Uterus (tissue), 4 donors: Measurements from ENCODE around the gene BPHL. TPM values are rescaled to one million over a fixed set of nuclear protein-coding genes. Genes with fewer than 3 reads are reported as not detected.

Experiments used
- DNase-seq, 2 donors: peaks; one replicate each; pipeline ENCODE4 v3.0.0-alpha.2; 2019 to 2020
- H3K27ac ChIP-seq, 2 donors: fragments of 200-600 bp; sonication (generic); 1 replicate in 1 of 2; 2 replicates in 1 of 2; pipeline ENCODE4 v1.5.1; 2016 to 2018
- H3K27me3 ChIP-seq, 2 donors: fragments of 200-600 bp; sonication (generic); one replicate each; pipeline ENCODE4 v1.5.1; 2018 to 2019; ENCODE audit warnings: control low read depth in 1 of 2
- H3K36me3 ChIP-seq, 2 donors: fragments of 200-600 bp; sonication (generic); one replicate each; pipeline ENCODE4 v1.5.1; 2019; ENCODE audit warnings: control low read depth in 1 of 2
- H3K4me1 ChIP-seq, 2 donors: fragments of 200-600 bp; sonication (generic); one replicate each; pipeline ENCODE4 v1.5.1; 2018 to 2019; ENCODE audit warnings: control low read depth in 1 of 2
- H3K4me3 ChIP-seq, 2 donors: fragments of 200-600 bp; sonication (generic); 1 replicate in 1 of 2; 2 replicates in 1 of 2; pipeline ENCODE4 v1.5.1; 2018 to 2019; ENCODE audit warnings: mild to moderate bottlenecking in 1 of 2
- H3K9me3 ChIP-seq, 2 donors: fragments of 200-600 bp; sonication (generic); one replicate each; pipeline ENCODE4 v1.5.1; 2019; ENCODE audit warnings: control low read depth in 1 of 2
- POLR2A ChIP-seq, 2 donors: fragments of 450-650 bp; IDR thresholded peaks; one replicate each; pipeline ENCODE4 v1.6.1; 2016; ENCODE audit warnings: antibody characterized with exemption in 2 of 2, mild to moderate bottlenecking in 1 of 2, moderate library complexity in 1 of 2
- intact Hi-C: fragments of 100-400 bp; cut with DNase I; formaldehyde crosslinking; loops from one replicate; pipeline ENCODE4 v1.15.1; 2023; ENCODE audit warnings: low total_unique reads
- total RNA-seq, 4 donors: library from RNA; depleted of rRNA in 3 of 4; stranded (reverse); fragments of >200 nt in 3 of 4; gene quantifications; one replicate each; pipeline versions ENCODE4 v1.1.0 to v1.2.4, GENCODE V29; 2014 to 2023
- TF ChIP-seq, protein P1 (sequence below), 4 experiments: fragments of 200-600 bp in 2 of 4; fragments of 450-650 bp in 2 of 4; sonication (generic) in 2 of 4; IDR thresholded peaks; one replicate each; pipeline ENCODE4 v1.5.1; 2016 to 2019; ENCODE audit warnings: antibody characterized with exemption in 4 of 4, mild to moderate bottlenecking in 2 of 4, moderate library complexity in 1 of 4
- donor health status: DM: yes; HTN: yes; CAD: no.

The BPHL gene
- 10 to 100 TPM in 3 of 4 donors, 1 to 10 TPM in 1; 4.1 to 30.9 (median 22.0) TPM for total RNA-seq

DNA sequence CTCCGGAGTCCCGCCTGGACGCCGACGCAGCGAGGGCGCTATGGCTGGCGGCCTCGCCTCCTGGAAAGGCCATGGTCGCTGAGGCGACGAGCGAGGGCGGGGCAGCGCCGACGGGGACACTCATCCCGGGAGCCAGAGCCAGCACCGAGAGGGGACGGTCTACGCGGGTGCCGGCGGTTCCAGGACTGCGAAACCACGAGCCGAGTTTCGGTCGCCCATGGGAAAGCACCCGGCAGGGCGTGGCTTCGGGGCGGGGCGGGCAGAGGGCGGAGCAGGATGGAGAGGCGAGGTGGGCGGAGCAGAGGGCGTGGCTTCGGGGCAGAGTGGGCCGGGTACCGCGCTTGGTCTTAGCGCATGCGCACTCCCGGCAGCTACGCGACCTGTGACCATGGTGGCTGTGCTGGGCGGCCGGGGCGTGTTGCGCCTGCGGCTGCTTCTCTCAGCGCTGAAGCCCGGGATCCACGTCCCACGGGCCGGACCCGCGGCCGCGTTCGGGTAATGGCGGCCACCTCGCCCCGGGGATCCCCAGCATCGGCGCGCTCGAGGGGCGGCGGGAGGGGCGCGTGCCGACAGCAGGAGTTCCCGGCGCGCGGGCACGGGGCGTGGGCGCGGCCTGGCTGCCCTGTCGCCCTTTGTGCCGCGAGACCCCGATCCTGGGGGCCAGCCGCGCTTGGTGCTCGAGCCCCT, at the start of gene BPHL:
Gene BPHL (plus strand): TSS at position 359 of the 687 bp plus-strand sequence. CDS start 30 bp downstream, at position 389.
- intact Hi-C loops = no loop called here
- H3K27me3 ChIP-seq = no peaks in the 10 kb centered on the region
- H3K27ac ChIP-seq = peak within 1 kb of the TSS; percentile 93 to 94
- no peaks in the 10 kb centered on the region for H3K36me3 ChIP-seq
- DNase-seq = peak; percentile 97 to 98
- no peaks in the 10 kb centered on the region for H3K4me1 ChIP-seq
- peak within 1 kb of the TSS; percentile 90 to 97 for H3K4me3 ChIP-seq
- H3K9me3 ChIP-seq = no peaks in the 10 kb centered on the region
- TF ChIP-seq, protein P1, sequence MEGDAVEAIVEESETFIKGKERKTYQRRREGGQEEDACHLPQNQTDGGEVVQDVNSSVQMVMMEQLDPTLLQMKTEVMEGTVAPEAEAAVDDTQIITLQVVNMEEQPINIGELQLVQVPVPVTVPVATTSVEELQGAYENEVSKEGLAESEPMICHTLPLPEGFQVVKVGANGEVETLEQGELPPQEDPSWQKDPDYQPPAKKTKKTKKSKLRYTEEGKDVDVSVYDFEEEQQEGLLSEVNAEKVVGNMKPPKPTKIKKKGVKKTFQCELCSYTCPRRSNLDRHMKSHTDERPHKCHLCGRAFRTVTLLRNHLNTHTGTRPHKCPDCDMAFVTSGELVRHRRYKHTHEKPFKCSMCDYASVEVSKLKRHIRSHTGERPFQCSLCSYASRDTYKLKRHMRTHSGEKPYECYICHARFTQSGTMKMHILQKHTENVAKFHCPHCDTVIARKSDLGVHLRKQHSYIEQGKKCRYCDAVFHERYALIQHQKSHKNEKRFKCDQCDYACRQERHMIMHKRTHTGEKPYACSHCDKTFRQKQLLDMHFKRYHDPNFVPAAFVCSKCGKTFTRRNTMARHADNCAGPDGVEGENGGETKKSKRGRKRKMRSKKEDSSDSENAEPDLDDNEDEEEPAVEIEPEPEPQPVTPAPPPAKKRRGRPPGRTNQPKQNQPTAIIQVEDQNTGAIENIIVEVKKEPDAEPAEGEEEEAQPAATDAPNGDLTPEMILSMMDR (IDR thresholded peaks at IDR 0.05) = peak in 1 of 4 experiments; percentile 11
- peak; percentile 56 to 88 for TF ChIP-seq POLR2A (IDR thresholded peaks at IDR 0.05)

DNA sequence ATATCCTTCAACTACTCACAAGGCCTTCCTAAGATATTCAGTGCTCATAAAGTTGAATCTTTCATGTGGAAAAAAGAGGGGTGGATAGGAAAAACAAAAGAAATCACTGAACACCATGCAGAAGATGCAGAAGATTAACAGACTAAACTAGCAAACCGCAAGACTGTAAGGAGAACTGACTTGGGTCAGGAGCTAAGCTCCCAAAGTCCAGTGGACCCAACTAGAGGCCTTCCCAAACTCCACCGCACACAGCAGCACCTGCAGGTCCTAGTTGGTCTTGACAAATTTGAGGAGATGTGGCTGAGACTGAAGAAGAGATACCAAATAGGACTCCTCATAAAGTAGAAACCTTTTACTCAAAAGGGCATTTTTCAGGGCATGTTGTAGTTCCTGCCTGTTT, 46.9 kb upstream of the BPHL start:
- Histone ChIP-seq H3K27me3 (no peaks in the 10 kb centered on the region), H3K27ac (no peak overlapping the region), H3K36me3 (no peaks in the 10 kb centered on the region), H3K9me3 (no peaks in the 10 kb centered on the region), H3K4me1 (peaks cover 0 to 4% of the 10 kb centered on the region in 2 donors), H3K4me3 (no peak overlapping the region)
- TF ChIP-seq, protein P1 (IDR thresholded peaks at IDR 0.05) = no peak
- no peak for TF ChIP-seq POLR2A (IDR thresholded peaks at IDR 0.05)
- intact Hi-C loops = no loop called here
- no peak for DNase-seq

DNA sequence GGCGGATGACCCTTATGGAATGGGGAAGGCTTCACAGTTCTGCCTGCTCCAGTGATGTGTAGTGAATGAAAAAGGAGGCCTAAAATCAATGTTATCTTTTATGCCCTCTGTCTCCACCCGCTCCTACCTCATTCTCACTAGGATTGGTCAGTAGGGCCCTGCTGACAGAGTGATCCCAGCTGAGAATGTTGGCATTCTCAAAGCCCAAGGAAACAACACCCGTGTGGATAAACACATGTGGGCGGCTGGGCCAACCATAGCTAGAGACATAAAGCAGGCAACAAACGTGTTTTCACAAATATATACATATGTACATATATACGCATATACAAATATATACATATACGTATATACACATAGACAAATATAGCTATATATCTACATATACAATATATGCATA, 45.7 kb upstream of the BPHL start:
- Histone ChIP-seq H3K27me3 (no peaks in the 10 kb centered on the region), H3K36me3 (no peaks in the 10 kb centered on the region), H3K9me3 (no peaks in the 10 kb centered on the region), H3K27ac (no peak overlapping the region), H3K4me3 (no peak overlapping the region), H3K4me1 (peaks cover 0 to 4% of the 10 kb centered on the region in 2 donors)
- no peak for DNase-seq
- TF ChIP-seq, protein P1 (IDR thresholded peaks at IDR 0.05) = no peak
- TF ChIP-seq POLR2A (IDR thresholded peaks at IDR 0.05) = no peak
- intact Hi-C loops = no loop called here

DNA sequence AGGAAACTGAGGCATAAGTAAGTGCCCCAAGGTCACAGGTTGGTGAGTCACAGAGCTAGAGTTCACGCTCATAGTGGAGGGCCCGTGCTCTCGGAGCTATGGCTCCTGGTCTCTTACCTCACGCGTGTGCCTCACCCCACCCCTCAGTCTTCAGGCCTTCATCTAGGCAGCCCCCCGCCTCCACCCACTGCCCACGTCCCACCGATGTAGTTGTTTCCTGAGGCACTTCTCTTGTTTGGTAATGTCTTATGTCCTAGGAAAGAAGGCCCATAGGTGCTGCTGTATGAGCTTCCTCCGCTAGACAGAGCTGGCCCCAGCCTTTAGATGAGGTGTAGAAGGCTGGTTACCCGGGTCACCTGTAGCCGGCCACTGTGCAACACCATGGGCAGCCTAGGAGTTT, 45.1 kb upstream of the BPHL start:
- Histone ChIP-seq H3K4me3 (no peak overlapping the region), H3K9me3 (no peaks in the 10 kb centered on the region), H3K27ac (no peak overlapping the region), H3K36me3 (no peaks in the 10 kb centered on the region), H3K4me1 (peaks cover 0 to 4% of the 10 kb centered on the region in 2 donors), H3K27me3 (no peaks in the 10 kb centered on the region)
- intact Hi-C loops = no loop called here
- DNase-seq = no peak
- TF ChIP-seq, protein P1 (IDR thresholded peaks at IDR 0.05) = no peak
- TF ChIP-seq POLR2A (IDR thresholded peaks at IDR 0.05) = no peak

DNA sequence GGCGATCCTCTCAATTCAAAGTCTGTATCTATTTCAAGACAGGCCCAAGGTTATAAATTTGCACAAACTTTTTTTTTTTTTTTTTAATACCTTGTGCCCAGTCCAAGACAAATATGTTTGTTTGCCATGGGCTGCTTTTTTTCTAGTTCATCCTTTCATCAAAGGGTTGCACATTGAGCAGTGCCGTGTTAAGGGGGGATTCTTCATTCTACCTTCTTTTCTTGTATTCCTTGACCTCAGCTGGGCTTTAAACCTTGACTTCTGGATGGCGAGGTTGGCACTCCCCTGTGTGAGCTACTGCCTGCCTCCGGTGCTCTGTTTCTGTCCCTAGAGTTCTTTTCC, 42.8 kb upstream of the BPHL start:
- H3K4me3 ChIP-seq = no peak overlapping the region
- DNase-seq = no peak
- H3K27me3 ChIP-seq = no peaks in the 10 kb centered on the region
- H3K36me3 ChIP-seq = no peaks in the 10 kb centered on the region
- H3K4me1 ChIP-seq = no peaks in the 10 kb centered on the region
- TF ChIP-seq POLR2A (IDR thresholded peaks at IDR 0.05) = no peak
- TF ChIP-seq, protein P1 (IDR thresholded peaks at IDR 0.05) = no peak
- intact Hi-C loops = no loop called here
- H3K27ac ChIP-seq = no peak overlapping the region
- H3K9me3 ChIP-seq = no peaks in the 10 kb centered on the region
